Measurements from ENCODE around the gene RPS26.
"Not testable (repeated sequence)": the region's sequence is repeated elsewhere in the genome, so short reads cannot be mapped to it uniquely, and the experiment has no call there.

The RPS26 gene

GRCh38 chr12:55997535-55997859, 44.2 kb upstream of the RPS26 start:
- in situ Hi-C loops (cut with HindIII; ENCODE audit: low pct_ligation_motif_present, low sequenced_read_pairs), result no loop called here
- TF ChIP-seq CTCF (IDR thresholded peaks at IDR 0.05; ENCODE audit: low read depth, low read length, missing control alignments), result no peak
- peak overlapping the region; percentile 93 for H3K4me3 ChIP-seq (ENCODE audit: low read depth, low read length)
- DNase-seq, result no peak
- H3K27ac ChIP-seq, result no peak overlapping the region
- H3K27me3 ChIP-seq (replicated peaks), result no peaks in the 10 kb centered on the region
- H3K36me3 ChIP-seq (replicated peaks), result peaks cover 25% of the 10 kb centered on the region

GRCh38 chr12:55999522-55999921, 42.2 kb upstream of the RPS26 start:
- H3K36me3 ChIP-seq (replicated peaks), result peaks cover 19% of the 10 kb centered on the region
- DNase-seq; H3K4me3 ChIP-seq (ENCODE audit: low read depth, low read length); H3K27ac ChIP-seq; in situ Hi-C loops (cut with HindIII; ENCODE audit: low pct_ligation_motif_present, low sequenced_read_pairs); H3K27me3 ChIP-seq (replicated peaks): not testable (repeated sequence)

GRCh38 chr12:55999999-56000540, 41.6 kb upstream of the RPS26 start:
- H3K27ac ChIP-seq; in situ Hi-C loops (cut with HindIII; ENCODE audit: low pct_ligation_motif_present, low sequenced_read_pairs); H3K27me3 ChIP-seq (replicated peaks); DNase-seq; H3K4me3 ChIP-seq (ENCODE audit: low read depth, low read length): not testable (repeated sequence)
- H3K36me3 ChIP-seq (replicated peaks), result peaks cover 15% of the 10 kb centered on the region

- in situ Hi-C loops (cut with HindIII; ENCODE audit: low pct_ligation_motif_present, low sequenced_read_pairs), result no loop called here
- no peak for TF ChIP-seq CTCF (IDR thresholded peaks at IDR 0.05; ENCODE audit: low read depth, low read length, missing control alignments)
- no peak overlapping the region for H3K4me3 ChIP-seq (ENCODE audit: low read depth, low read length)
These were observed 40.1 kb upstream of the RPS26 start for GRCh38 chr12:56001487-56002100.

GRCh38 chr12:56003376-56003775, 38.3 kb upstream of the RPS26 start:
- H3K27ac ChIP-seq; H3K4me3 ChIP-seq (ENCODE audit: low read depth, low read length); in situ Hi-C loops (cut with HindIII; ENCODE audit: low pct_ligation_motif_present, low sequenced_read_pairs); DNase-seq; H3K27me3 ChIP-seq (replicated peaks): not testable (repeated sequence)
- H3K36me3 ChIP-seq (replicated peaks), result peaks cover 10% of the 10 kb centered on the region

More at GRCh38 chr12:56001487-56002100, 40.1 kb upstream of the RPS26 start:
- H3K27ac ChIP-seq, result no peak overlapping the region
- H3K36me3 ChIP-seq (replicated peaks), result peaks cover 10% of the 10 kb centered on the region
- H3K27me3 ChIP-seq (replicated peaks), result no peaks in the 10 kb centered on the region
- no peak for DNase-seq

GRCh38 chr12:56004211-56004610, 37.5 kb upstream of the RPS26 start:
- no peak overlapping the region for H3K4me3 ChIP-seq (ENCODE audit: low read depth, low read length)

More at GRCh38 chr12:56004211-56004610, 37.5 kb upstream of the RPS26 start:
- no peak for TF ChIP-seq CTCF (IDR thresholded peaks at IDR 0.05; ENCODE audit: low read depth, low read length, missing control alignments)
- H3K36me3 ChIP-seq (replicated peaks), result peaks cover 10% of the 10 kb centered on the region
- H3K27ac ChIP-seq, result no peak overlapping the region
- in situ Hi-C loops (cut with HindIII; ENCODE audit: low pct_ligation_motif_present, low sequenced_read_pairs), result no loop called here
- H3K27me3 ChIP-seq (replicated peaks), result no peaks in the 10 kb centered on the region
- no peak for DNase-seq
